ENCODE measurements around the gene CD82.

Gene CD82

DNA sequence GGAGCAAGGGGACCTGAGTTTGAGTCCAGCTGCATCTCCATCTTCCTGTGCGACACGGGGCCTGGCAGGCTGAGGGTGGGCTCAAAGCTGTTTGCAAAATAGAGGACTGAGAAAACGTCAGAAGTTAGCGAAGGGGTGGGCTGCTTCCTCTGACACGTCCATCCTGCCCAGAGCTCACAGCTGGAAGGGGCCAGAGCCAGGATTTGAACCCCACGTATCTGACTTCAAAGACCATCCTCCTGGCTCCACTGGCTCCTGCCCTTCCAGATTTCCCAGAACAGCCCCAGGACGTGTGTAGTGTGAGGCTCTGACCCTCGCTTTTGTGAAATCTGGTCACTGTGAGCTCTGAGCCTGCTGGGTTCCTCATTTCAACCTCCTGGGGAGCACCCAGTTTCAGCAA is 56.3 kb downstream of the CD82 start:
- DNase-seq: no peak

DNA sequence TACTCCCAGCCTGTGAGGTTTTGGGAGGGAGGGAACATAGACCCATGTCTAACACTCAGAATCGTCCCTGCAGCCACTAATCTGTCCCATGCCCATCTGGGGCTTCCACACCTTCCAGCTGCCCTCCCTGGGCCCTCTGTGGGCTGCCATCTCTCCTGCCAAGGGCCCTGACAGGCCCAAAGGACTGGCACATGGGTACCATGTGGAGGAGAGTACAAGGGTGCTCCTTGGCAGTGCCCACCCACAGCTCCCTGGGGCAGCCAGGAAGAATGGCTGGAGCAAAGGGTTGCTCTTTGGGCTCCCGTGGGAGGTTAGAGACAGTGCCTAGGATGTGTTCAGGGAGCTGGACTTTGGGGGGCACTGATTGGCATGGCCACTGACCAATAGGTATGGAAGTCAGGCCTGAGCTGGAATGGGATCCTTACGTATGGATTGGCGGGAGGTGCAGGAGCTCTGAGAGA is 56.8 kb downstream of the CD82 start:
- DNase-seq: peak; percentile 2

DNA sequence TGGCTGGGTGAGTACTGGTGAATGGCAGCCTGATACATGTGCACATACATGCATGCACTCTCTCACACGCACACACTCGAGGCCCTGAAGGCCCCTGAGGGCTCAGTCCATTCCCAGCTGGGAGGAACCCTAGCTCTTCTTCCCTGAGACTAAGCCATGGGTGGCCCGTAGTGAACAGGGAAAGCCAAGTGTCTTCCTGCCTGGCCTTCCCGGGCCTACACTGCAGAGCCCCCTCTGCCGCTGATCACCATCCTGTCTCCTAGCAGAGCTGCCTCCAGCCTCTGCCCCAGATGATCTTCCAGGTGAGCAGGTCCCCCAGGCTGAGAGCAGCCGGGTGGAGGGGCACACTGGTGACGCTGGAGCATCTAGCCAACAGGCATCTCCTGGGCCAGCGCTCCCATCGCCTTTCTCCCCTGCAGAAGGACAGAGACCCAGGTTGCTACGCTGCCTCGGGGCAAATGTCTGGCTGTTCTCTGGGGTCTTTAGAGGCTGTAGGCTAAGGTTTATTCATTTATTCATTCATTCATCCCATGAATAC is 57.3 kb downstream of the CD82 start:
- DNase-seq: peak; percentile 2

DNA sequence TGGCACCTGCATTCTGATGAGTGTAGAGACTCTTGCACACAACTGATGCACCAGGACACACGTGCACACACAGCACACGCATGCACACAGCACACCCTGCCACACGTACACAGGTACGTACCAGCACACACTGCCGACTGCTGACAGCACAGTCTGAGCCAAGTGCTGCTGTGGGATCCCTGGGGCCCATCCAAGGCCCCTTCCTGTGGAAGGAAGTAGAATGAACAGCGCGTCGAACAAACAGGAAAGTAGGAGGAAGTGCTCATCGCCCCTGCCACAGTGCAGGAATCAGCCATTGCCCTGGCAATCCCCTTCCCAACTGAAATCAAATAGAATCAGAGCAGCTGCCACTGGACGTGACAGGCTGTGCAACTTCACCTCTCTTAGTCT is 57.9 kb downstream of the CD82 start:
- peak; percentile 9 for DNase-seq

DNA sequence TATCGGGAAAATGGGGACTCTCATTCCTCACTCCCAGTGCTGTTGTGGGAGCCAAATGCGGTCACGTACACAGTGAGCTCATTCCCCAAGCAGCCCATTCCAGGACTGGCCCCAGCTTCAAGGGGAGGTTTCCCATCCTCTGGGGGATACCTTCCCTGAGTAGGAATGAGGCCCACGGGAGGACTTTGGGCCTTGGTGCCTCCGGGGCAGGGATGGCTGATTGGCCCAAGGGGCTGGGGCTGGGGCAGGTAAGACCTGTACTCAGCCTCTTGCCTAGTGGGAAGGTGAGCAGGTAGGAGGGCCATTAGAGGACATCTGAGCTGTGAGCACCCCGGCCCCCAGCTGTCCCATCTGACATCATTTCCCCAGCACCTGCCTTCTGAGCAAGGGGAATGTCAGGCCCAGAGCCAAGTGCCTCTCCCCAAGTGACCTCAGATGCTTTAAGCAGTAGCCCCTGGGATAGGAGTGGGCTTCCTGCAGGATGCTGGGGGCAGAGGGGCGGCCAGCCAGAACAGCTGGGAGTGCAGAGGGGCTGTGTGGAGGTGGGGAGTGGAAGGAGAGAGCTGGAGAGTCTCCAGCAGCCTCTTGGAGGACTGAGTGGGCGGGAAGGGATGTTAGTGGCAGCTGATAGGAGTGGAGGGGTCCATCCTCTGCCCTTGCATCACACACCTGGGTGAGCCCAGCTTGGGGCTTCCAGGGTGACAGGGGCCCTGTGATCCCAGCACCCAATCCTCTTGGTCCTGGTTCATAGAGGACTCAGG is 58.4 kb downstream of the CD82 start:
- peak; percentile 12 for DNase-seq

DNA sequence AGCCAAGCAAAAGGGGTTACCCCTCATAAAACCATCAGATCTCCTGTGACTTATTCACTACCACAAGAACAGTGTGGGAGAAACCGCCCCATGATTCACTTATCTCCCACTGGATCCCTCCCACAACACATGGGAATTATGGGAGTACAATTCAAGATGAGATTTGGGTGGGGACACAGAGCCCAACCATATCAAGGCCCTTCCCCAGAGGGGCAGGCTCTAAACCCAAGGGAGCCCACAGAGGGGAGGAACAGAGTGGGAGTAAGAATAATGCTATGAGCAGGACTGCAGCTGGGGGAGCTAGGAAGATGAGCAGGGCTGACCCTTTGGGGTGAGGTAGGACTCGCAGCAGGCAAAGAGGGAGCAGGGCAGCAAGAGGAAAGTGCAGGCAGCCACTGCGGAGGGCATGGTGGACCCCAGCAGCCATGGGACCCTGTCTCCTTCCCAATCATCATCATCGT is 59.3 kb downstream of the CD82 start:
- peak; percentile 8 for DNase-seq

DNA sequence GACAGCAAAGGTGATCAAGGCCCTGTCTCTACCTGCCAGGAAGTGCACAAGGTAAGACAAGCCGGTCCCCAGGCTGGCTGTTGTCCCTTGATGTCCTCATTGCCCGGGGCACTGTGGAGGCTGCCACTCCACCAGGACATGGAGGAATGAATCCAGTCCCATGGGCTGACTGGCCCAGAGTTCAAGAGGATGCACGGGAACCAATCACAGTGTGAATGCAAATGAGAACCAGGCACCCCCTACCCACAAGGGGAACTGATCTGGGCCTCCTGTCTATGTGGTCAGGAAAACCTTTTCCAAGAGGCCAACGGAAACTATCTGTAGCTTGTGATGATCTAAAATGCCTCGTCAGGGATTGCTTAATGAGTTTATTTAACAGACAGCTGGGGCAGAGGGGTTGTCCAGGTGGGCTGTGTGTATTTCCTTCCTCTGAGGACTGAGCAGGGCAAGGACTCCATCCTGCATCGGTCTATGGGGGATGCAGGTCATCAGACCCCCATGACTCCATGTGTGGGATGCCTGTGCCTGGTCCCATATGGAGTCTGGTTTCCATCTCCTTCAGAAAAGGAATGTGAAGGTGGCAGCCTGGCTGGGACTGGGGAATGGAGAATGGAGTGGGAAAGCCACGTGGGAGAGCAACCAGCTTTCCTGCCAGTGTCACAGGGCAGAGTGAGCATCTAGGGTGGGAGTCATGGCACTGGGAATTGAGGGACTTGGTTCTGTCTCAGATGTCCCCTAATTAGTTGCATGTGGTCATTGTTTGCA is 60.5 kb downstream of the CD82 start:
- no peak for DNase-seq

DNA sequence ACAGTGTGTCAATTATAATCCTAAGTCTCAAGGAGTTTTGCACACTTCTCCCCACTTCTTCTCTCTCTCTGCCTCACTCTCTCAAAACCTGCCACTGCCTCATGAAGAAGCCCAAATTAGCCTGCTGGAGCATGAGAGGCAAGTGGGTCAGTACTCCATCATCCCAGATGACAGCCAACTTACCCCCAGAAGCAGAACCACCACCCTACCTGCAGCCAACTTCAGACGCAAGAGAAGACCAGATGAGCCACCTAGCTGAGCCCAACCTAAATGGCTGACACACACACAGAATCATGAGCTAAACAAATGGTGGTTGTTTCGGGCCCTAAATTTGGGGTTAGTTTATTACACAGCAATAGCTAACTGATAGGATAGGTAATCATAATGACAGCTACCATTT is 61.2 kb downstream of the CD82 start:
- DNase-seq: peak; percentile 2

DNA sequence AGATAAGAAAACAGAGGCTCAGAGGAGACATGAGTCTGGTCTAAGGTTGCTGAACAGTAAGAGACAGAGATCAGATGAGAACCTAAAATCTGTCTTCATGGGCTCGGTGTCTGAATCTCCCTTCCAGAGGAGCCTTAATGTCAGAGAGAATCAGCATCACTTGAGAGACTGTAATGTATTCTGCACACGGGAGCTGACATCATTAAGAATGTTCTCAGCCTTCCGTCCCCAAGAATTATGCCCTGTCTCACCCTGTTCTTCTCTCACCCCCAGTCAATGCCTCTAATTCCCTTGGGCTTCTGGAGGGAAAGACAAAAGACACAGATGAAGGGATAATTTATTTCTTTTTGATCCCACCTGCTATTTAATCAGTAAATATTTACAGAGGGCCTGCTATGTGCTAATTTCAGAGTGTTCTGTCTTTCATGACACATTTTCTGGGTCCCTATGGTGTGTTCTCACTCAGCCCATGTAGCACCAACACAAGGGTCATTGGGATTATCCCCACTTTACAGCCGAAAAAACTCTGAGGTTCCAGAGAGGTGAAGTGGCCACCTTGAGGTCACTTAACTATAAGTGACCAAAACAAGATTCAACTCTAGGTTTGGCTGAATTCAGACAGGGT is 61.8 kb downstream of the CD82 start:
- DNase-seq: peak; percentile 0

DNA sequence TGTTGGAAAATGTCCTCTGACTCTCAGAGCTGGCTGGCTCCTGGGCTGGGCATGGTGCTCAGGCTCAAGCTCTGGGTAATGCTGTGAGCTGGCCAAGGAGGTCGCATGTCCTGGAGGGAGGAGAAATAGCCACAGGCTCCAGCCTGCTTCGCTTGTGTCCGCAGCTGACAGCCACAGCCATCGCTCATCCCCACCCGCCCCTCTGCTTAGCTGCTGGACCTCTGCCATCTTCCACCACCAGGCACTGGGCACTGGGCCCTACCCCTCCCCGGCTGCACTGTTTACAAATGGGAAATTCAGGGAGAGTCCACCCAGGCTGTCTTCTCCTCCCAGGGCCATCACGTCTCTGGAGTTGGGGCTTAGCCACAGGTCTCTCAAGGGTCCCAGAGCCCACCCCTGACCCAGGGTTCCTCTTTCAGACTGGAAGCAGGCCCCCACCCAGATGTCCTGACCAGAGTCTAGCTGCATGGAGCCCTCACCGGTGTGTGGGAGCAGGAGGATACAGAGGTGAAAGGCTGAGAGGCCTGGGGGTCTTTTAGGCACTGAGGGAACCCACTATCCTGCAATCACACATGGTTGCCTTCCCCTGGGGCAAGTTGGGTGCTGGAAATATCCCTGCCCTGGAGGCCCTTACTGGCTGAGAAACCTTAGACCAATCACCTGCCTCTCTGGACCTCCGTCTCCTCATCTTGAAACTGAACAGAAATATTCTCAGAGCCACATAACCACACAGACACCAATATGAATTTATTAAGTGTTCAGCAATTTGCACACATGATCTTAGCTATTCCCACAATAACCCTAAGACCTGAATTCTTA is 62.7 kb downstream of the CD82 start:
- peak; percentile 2 for DNase-seq

DNA sequence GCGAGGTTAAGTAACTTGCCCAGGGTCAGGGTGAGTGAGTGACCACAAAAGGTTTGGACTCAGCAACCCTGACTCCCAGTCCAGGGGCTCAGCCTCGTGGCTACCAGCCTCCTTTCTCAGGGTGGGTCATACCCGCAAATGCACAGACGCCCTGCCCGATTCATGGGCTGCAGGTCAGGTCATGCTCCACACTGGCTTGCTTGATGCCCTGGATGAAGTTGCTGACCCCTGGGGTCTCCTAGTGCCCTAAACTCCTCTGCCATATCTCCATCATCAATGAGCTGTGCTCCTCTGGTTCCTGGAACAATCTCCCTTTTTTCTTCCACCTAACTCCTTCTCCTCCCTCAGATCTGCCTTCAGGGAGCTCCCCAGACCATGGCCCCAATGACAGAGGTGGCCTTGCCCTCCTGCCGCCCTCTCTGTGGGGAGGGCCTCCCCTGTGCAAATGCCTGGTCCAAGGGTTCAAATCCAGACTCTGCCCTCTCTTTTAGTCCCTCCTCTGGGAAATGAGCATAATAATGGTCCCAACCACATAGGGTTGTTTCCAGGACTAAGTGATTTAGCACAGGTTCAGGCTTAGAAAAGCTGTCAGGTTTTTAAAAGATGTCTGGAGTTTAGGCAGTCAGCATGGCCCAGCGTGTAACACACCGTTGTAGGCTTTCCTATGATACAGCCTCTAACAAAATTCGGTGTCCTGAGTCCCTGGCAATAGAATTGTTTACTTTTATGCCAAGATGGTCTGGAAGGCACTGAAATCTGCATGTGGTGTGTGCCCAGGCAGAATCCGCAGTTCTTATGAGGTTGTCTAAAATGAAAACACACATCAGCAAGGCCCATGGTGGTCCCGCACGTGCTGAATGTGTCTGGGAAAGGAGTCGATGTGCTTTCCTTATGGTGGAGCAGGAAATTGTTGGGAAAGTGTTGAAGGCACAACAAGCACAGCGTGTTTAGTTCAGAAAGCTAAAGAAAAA is 63.6 kb downstream of the CD82 start:
- DNase-seq: peak; percentile 1

DNA sequence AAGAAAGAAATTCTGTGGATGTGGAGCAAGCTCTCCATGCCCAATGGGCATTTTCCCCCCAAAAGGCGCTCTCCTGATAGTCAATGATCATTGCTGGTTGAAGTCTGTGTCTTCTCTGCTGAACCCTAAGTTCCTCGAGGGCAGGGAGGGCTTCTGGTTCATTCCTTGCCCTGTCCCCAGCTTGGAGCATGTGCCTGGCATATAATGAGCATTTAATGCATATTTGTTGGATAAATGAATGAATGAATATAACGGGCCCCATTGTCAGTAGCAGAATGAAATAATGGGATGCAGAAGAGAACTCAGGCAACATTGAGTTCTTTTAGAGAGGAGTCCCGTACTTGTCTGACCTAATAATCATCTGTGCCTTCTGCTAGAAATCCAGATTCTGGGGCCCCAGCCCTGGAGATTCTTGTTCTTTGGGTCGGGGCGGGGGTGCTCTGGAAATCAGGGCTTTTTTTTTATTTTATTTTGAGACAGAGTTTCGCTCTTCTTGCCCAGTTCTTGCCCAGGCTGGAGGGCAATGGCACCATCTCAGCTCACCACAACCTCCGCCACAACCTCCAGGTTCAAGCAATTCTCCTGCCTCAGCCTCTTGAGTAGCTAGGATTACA is 64.4 kb downstream of the CD82 start:
- DNase-seq: peak; percentile 0

DNA sequence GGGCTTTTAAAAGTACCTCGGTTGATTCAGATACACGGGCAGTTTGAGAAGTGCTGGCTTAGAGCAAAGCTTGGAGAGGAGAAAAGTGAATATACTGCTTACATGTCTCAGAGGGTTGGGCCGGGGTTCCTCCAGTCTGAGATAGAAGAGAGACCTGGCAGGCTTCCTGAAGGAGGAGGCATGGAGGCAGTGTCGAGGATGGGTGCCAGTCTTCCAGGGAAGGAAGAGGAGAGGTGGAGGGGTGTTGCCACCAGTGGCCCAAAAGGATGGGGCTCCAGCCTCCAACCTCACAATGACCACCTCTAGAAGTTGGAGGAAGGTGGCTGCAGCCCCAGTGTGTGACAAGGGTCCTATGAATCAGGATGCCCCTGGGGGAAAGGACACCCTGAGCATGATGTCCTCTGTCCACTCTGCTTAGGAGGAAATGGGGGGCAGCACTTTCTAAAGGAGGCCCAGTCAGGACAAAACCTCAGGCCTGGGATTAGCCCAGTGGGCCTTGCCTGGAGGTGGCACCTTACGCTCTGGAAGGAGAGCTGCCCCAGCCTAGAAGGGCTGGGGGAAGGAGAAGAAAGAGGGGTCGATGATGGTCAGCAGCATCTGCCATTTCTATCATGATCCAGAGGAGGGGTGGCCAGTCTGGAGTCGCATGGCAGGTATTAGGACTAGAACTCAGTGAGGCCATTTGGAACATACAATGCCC is 65.2 kb downstream of the CD82 start:
- DNase-seq: peak; percentile 1

DNA sequence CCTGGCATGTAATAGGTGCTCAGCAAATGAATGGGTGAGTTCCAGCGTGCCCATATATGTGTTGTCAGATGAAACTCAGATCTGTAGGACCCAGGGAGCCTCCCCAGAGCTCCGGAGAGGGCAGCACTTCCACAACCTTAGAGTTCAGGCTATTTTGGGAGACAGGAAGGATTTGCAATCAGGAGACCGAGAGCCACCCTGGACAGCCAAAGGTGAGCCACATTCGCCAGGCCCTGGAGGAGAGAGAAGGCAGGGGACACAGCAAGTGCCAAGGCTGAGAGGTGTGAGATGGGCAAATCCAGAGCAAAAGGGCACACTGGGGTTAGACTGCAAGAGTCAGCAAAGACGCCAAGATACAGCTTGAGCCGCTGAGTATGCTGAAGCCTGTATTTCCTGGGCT is 66.4 kb downstream of the CD82 start:
- no peak for DNase-seq

DNA sequence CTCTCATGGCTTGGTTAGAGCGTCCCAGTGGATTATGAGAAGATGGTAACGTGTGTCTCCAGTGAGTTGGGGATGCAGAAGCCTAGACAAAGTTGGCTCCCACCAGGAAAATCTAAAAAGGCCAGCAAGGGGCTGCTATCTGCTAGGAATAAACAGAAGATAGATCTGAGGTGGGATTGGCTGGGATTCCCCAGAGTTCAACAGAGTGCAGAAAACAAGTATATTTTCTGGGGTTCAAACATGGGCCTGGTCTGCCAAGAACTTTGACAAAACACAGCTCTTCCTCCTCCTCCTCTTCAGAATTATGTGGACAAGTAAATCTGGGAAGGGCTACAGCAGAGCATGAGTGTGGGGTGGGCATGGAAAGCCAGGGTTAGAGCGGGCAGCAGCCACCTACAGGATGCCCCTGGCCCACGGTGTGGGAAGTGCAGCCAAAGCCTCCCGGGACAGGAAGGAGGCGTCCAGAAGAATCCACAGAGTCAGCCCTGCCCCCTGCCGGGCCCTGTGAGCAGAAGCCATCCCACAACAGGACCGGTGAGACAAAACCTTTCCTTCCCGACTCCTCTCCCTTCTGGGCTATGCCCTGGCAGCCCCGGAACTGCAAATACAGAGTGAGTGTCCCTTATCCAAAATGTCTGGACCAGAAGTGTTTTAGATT is 67.1 kb downstream of the CD82 start:
- DNase-seq: peak; percentile 56

DNA sequence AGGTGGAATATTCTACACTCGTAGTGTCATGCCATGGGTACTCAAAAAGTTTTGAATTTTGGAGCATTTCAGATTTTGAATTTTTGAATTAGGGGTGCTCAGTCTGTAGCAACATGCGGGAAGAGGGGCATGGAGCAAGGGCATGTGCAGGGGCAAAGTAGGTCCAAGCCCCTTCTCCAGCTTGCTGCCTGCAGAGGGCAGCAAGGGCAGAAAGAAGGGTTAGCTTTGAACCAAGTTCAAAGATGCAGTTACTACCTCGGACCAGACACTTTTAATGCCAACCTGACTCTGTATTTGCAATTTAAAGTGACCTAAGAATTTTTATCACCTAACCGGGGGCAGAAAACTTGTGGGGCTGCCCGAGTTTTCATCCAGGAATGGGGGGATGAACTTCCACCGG is 68.2 kb downstream of the CD82 start:
- no peak for DNase-seq

DNA sequence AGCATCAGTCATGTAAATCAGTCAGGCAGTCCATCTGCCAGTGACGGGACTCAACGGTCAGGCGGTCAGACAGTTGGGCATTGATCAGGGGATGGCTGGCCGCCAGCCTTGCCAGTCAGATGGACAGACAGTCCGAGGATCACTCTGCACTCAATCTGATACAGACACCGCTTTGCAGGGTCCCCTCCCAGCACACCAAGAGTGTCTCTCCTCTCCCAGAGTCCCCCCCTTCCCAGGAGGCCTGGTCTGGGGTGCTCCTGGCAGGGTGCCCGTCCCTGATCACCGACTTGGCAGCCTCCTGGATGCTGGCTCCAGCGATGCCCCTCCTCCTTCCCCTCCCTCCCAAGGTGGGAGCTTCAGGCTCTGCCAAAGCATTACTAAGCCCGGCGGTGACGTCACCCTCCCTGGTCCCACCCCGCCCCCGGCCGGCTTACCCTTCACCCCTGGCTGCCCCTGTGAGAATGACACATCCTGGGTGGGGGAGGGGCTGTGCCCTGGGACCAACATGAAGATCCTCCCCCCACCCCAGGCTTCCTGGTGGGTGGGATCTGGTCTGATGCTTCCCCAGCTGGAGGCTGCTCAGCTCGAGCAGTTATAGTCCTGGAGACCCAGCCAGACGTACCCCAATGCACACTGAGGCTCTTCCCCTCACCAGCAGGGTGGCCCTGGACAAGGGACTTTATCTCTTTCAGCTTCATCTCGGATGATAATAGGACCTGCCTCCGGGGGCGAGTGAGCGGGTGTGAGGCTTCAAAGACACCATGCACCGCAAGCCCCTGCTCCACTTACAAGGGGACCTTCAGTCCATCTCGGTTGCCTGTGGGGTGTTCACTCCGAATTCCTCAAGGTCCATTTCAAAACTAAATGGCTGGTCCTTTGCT is 69.2 kb downstream of the CD82 start:
- DNase-seq: peak; percentile 51

DNA sequence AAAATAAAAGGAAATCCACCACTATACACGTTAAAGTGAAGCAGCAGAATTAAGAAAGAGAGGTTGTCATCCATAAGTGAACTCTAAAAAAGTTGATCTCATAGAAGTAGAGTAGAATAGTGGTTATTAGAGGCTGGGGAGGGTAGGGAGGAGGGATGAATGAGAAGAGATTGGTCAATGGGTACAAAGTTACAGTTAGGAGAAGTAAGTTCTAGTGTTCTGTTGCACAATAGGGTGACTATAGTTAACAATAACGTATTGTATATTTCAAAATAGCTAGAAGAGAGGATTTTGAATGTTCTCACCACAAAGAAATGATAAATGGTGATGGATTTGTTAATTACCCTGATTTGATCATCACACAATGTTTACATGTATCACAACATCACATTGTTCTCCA is 72.0 kb downstream of the CD82 start:
- DNase-seq: no peak

DNA sequence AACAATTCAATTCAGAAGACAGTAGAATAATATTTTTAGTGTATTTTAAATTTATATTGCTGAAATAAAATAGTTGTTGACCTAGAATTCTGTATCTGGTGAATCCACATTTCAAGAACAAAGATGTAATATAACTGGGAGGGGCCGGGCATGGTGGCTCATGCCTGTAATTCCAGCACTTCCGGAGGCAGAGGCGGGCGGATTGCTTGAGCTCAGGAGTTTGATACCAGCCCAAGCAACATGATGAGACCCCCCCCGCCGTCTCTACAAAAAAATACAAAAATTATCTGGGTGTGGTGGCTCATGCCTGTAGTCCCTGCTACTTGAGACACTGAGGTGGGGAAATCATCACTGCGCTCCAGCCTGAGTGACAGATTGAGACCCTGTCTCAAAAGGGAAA is 72.6 kb downstream of the CD82 start:
- no peak for DNase-seq
